ENCODE measurements around the gene SET. TPM values are rescaled to one million over a fixed set of nuclear protein-coding genes. Genes with fewer than 3 reads are reported as not detected.
A peak's percentile ranks its signal among the peaks of the same experiment; 100 is the strongest.
"Not testable (repeated sequence)": the region's sequence is repeated elsewhere in the genome, so short reads cannot be mapped to it uniquely, and the experiment has no call there.

Gene SET
- total RNA-seq, 1 donor from 2014 or later, result 168 TPM

- H3K27ac ChIP-seq (replicated peaks); H3K9me3 ChIP-seq (replicated peaks); H3K4me3 ChIP-seq; H3K36me3 ChIP-seq; H3K4me1 ChIP-seq; DNase-seq; H3K27me3 ChIP-seq (ENCODE audit: low read depth); intact Hi-C loops (cut with micrococcal nuclease): not testable (repeated sequence)
- peak; percentile 32 for TF ChIP-seq CTCF (IDR thresholded peaks at IDR 0.05; ENCODE audit: borderline replicate concordance)
Observed at GRCh38 chr9:128648206-128648605, 40.8 kb upstream of the SET start.

- no peak for TF ChIP-seq CTCF (IDR thresholded peaks at IDR 0.05; ENCODE audit: borderline replicate concordance)
- Histone ChIP-seq H3K27me3 (ENCODE audit: low read depth) (no peaks in the 10 kb centered on the region), H3K27ac (replicated peaks) (no peak overlapping the region), H3K36me3 (no peaks in the 10 kb centered on the region), H3K4me3 (no peak overlapping the region), H3K9me3 (replicated peaks) (no peaks in the 10 kb centered on the region), H3K4me1 (peaks cover 12% of the 10 kb centered on the region)
- intact Hi-C loops (cut with micrococcal nuclease), result no loop called here
- DNase-seq, result no peak
Observed at GRCh38 chr9:128651798-128652197, 37.2 kb upstream of the SET start.

GRCh38 chr9:128653908-128654307 lies 35.1 kb upstream of the SET start:
- Histone ChIP-seq H3K27me3 (ENCODE audit: low read depth) (no peaks in the 10 kb centered on the region), H3K36me3 (no peaks in the 10 kb centered on the region), H3K27ac (replicated peaks) (no peak overlapping the region), H3K4me3 (no peak overlapping the region), H3K9me3 (replicated peaks) (no peaks in the 10 kb centered on the region), H3K4me1 (peaks cover 16% of the 10 kb centered on the region)
- intact Hi-C loops (cut with micrococcal nuclease), result no loop called here
- DNase-seq, result no peak
- TF ChIP-seq CTCF (IDR thresholded peaks at IDR 0.05; ENCODE audit: borderline replicate concordance), result no peak

GRCh38 chr9:128654481-128654880 lies 34.5 kb upstream of the SET start:
- Histone ChIP-seq H3K36me3 (no peaks in the 10 kb centered on the region), H3K4me3 (no peak overlapping the region), H3K27ac (replicated peaks) (no peak overlapping the region), H3K9me3 (replicated peaks) (no peaks in the 10 kb centered on the region), H3K27me3 (ENCODE audit: low read depth) (no peaks in the 10 kb centered on the region), H3K4me1 (peaks cover 16% of the 10 kb centered on the region)
- DNase-seq, result no peak
- intact Hi-C loops (cut with micrococcal nuclease), result no loop called here
- no peak for TF ChIP-seq CTCF (IDR thresholded peaks at IDR 0.05; ENCODE audit: borderline replicate concordance)

- no peak for TF ChIP-seq CTCF (IDR thresholded peaks at IDR 0.05; ENCODE audit: borderline replicate concordance)
- DNase-seq, result peak; percentile 97
- Histone ChIP-seq H3K27me3 (ENCODE audit: low read depth) (no peaks in the 10 kb centered on the region), H3K27ac (replicated peaks) (peak within 1 kb of the TSS; percentile 98), H3K36me3 (no peaks in the 10 kb centered on the region), H3K9me3 (replicated peaks) (no peaks in the 10 kb centered on the region), H3K4me3 (peak within 1 kb of the TSS; percentile 76), H3K4me1 (peaks cover 16% of the 10 kb centered on the region)
- intact Hi-C loops (cut with micrococcal nuclease), result no loop called here
Observed at GRCh38 chr9:128656416-128657343, 32.3 kb upstream of the SET start, which contains the start of gene DYNC2I2. Gene DYNC2I2, minus strand, starts transcription at chr9:128656847. Its CDS starts 121 bp downstream, at chr9:128656726.

All from left ventricle myocardium inferior (tissue), 1 donor.